IPS-NIHi11 (cell line): ENCODE results near the gene DBT.

ENCODE experiments used
- DNase-seq: peaks from one replicate; pipeline ENCODE4 v3.0.0; 2012; ENCODE audit warnings: mixed read lengths, low spot score

The DBT gene

DNA sequence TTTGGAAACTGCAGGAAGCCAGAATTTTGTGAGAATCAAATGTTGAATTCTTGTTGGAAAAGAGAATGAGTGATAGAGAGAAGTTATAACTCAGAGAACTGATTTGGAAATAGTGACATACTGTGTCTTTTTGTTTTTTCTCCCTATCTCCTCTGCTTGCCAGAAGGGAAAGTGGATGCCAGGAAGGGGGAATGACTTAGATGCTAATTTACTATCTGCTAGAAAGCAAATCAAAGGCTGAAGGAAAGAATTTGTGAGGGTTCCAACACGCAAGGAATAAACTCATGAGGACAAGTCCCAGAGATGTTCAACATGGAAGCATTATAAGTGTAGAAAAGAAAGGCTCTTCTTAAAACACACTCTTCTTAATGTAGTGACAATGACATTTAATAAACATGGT, 51.0 kb downstream of the DBT start:
- no peak for DNase-seq

DNA sequence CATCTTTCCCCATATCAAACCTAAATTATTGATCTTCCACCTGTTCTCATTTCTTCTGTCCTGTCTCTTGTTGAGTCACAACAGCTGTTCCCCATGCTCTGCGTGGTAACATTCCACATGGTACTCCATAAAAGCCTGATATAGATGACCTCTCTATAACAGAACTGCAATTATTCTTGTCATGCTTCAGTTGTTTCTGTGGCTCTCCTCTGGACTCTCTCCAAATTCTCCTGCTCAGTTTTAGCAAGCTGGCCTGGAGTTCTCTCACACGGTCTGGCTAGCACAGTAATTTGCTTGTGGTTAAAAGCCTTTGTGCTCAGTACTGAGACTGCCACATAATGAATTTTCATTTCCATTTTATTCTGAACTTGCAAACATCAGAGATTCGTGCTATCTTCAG, 61.0 kb downstream of the DBT start:
- peak; percentile 41 for DNase-seq

DNA sequence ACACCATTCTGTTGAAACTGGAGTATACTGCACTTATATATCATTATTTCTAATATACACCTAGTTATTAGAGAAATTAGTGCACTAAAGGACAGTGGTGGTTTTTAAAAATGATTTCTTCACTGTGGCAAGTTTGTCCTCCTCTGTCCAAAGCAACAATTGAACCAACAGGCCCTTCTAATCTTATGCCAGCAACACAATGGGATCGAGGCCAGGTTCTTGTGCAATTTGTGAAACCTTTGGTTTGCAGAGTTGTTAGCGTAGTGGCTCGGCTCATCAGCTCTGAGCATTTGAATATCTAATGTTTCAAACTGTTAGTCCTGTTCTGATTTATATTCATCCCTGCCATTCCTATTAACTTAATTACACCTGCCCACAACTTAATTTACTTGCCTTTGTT, 61.7 kb downstream of the DBT start:
- DNase-seq = no peak

DNA sequence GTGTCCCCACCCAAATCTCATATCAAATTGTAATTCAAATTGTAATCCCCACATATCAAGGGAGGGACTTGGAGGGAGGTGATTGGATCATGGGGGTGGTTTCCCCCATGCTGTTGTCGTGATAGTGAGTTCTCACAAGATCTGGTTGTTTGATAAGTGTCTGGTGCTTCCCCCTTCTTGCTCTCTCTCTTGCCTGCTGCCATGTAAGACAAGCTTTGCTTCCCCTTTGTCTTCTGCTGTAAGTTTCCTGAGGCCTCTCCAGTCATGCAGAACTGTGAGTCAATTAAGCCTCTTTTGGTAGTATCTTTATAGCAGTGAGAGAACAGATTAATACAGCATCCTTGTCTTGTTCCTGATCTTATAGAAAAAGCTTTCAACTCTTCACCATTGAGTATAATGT, 65.1 kb downstream of the DBT start:
- no peak for DNase-seq

DNA sequence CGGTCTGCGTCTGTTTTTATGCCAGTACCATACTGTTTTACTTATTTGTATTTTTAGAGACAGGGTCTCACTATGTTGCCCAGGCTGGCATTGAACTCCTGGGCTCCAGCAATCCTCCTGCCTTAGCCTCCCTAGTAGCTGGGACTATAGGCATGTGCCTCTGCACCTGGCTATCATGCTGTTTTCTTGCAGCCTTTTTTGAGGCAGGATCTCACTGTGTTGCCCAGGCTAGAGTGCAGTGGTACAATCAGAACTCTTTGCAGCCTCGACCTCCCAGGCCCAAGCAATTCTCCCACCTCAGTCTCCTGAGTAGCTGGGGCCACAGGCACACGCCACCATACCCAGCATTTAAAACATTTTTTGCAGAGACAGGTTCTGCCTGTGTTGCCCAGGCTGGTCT, 66.3 kb downstream of the DBT start:
- no peak for DNase-seq

DNA sequence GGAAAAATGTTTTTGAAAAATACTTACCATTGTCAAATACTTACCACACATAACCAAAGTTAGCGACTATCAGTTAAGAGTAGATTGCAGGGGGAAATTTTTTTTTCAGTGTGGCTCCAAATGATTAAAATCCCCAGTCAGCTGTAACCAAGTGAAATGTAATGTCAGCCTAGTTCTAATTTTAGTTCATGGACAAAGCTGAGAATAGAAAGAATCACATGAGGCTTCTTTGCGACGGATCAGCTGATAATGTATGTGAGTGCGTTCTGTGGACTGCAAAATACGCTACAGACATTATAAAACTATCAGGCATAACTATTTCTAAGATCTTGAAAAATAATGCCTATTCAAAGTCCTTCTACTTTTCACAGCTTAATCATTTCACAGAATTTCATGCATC, 71.5 kb downstream of the DBT start, which contains the start of gene LRRC39:
Gene LRRC39 (minus strand): TSS at position 166 of the 400 bp plus-strand sequence. CDS start 9,740 bp downstream, outside the sequence.
- no peak for DNase-seq

DNA sequence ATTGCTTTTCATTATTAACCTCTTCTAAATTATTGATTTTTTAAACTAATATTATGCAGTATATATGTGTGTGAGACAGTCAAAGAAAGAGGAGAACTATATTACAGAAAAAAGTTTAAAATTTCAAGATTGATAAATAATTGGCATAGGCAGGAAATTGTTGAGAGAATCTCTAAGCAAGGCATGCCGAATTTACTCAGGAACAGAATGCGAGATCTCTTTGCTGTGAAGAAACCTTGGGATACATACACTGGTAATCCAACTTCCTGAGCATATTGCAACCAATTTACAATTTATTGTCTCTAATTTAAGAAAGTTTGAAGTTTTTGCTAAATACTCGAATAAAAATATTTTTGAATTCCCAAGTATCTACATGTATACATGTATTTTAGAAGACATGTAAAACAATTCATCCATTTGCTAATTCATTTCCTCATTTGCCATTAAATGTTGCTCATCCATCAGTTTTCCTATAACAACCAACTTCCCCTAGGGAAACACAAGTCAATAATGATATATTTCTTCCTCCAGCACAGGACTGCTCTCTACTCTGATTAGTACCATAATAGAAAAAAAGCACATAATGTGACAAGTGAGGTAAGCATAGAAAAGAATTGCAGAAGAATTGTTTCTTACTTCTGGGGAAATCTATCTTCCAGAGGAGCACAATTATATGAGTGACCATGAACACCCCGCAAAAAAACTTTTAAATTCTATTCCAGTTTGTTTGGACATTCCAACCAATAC, 72.2 kb downstream of the DBT start:
- DNase-seq = no peak

DNA sequence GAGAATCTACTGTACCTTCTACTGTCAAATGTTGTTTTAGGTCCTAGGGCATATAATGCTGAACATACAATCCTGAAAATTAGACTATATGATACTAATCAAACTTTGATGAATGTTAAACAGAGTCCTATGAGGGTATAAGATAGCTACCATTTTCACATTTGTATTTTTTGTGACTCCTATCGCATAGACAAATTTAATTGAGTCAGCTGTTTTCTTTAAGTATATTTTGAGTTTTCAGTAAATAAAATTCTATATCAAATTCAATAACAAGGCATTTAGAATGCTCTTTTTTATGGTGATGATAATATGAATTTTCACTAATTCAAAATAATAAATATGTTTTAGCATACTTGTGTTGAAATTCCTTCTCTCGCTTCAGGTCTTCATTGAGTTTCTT, 81.6 kb downstream of the DBT start:
- no peak for DNase-seq

DNA sequence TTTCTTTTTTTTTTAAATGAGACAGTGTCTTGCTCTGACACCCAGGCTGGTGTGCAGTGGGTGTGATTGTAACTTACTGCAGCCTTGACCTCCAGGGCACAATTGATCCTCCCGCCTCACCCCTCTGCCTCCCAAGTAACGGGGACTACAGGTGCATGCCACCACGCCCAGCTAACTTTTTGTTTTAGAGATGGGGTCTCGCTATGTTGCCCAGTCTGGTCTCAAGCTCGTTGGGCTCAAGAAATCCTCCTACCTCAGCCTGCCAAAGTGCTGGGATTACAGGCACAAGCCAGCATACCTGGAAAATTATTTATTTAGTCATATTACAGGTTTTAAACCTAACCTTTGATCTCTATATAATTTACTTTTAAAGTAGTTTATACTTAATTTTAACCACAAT, 84.9 kb downstream of the DBT start:
- DNase-seq = no peak

DNA sequence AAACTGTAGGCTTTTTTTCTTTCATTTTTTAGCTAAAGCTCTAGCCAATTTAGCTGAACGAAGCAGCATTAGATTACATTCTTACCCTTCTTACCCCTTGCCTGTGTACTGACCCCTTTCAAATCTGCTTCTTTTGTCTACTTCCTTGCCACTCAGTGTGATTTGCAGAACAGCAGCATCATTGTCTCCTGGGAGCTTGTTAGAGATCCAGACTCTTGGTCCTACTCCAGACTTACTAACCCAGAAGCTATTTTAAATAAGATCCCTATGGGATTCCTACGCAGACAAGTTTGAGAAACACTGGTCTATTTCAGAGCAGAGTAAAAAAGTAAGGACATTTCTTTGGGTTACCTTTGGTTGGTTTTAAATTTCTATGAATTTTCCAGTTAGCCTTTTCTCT, 85.4 kb downstream of the DBT start:
- DNase-seq = peak; percentile 5

DNA sequence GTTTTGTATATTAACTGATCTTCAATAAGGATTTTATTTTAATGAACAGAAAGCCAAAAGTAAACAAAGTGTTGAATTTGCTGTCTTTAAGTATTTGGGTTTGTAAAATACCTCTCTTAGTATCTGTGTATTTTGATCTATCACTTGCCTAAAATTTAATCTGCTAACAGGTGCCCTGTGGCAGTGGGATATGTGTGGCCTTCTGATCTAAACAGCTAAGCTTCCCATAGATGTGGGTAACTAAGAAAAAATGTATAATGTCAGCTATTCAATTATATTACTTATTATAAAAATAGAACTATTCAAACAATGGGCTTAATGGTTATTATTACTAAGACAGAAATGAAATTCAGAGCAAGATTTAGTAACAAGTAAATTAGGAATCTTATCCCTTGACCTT, 86.8 kb downstream of the DBT start:
- no peak for DNase-seq

DNA sequence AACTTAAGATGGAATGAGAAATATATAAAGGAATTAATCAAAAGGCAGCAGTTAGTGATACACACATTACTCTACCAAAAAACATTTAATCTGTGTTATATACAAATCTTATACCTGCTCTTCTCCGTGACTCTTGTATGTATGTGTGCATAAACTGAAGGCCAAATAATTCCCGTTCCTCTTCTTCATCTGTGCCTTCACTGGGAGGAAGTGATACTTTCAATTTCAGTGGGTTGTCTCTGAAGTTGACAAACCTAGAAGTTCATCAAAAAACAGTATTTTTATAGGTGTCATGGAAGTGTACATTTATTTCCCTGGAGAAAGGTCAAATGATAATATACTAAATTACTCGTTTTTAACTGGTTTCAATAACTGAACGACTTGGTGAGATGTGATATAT, 97.4 kb downstream of the DBT start:
- no peak for DNase-seq

DNA sequence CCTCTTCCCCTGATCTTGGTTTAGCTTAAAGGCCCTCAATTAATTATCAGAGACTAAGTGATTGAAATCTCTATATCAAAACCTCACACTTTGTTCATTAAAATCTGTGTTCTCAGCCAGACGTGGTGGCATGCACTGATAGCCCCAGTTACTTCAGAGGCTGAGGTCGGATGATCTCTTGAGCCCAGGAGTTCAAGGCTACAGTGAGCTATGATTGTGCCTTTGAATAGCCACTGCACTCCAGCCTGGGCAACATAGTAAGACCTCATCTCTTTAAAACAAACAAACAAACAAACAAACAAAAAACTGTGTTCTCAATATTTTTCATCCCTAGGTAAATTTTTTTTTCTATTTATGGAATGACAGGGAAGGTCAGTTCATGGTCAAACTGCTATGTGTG, 98.0 kb downstream of the DBT start:
- no peak for DNase-seq

DNA sequence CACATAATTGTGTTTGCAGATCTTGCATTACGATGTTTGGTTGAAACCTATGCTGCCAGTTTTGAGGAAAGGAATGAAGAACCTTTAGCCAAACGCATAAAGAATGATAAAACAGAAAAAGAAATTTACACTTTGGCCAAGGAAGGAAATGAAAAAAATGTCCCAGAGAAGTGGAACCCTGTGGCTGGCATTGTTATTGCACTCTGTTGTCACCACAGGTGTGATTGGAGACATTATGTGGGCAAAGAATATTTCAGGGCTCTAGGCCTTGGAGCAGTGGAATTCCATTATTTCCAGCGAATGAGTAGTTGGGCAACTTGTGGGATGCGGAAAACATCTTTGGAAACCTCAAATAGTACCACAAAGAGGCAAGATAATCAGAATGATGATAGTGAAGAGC, 101.8 kb downstream of the DBT start:
- DNase-seq = peak; percentile 8

DNA sequence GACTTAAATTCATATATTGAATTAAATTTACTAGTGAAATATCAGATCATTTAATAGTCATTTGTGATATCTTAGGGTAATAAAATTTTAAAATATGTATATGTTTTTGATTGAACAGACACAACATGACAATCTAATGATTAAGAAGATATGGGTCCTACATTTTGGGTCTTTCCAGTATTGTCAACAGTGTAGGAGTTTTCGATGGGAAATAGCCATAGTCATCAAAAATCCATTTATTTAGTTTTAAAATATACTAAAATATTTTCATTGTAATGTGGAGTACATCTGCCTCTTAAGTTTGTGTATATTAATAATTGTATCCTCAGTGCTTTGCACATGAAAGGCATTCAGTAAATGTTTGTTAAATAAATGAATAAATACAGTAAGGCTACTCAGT, 102.7 kb downstream of the DBT start:
- DNase-seq = no peak

DNA sequence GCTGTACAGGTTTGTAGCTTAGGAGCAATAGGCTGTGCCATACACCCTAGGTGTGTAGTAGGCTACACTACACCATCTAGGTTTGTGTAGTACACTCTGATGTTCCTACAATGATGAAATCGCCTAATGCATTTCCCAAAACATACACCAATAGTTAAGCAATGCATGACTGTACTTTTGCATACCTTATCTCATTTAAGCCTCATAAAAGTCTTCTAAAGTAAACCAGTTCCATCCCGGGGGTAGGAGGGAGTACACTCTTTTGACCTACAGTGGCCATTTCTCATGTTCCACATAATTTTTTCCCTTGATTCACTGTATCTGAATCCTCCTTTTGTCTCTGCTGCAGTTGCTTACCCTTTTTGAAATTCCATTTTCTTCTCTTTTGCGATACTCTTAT, 104.5 kb downstream of the DBT start:
- no peak for DNase-seq

DNA sequence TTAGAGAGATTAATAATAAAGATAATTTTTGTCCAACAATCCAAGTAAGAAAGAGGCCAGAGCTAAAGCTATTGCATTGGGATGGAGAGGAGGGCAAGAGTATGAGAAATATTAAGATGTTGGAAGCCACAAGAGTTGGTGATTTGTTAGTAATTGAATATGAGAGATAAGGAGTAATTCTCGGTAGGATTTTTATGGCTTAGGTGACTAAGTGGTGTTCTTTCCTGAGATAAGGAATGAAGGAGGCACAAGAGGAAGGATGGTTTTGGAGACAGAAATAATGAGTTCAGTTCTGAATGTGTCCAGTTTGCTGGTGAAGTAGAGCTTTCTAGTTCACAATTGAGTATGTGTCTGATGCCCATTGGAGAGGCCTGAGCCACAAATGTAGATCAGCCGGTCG, 107.3 kb downstream of the DBT start:
- DNase-seq = no peak

DNA sequence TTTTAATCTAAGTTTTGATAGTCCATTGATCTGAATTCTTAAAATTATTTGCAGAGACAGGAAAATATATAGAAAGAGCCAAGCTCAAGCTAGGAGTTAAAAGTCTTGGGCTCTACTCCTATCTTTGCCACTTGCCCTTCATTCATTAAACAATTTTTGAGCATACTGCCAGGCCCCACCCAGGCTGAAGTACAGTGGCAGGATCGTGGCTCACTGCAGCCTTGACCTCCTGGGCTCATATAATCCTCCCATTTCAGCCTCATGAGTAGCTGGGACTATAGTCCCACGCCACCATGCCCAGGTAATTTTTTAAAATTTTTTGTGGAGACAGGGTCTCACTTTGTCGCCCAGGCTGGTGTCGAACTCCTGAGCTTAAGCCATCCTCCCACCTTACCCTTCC, 108.4 kb downstream of the DBT start:
- no peak for DNase-seq

DNA sequence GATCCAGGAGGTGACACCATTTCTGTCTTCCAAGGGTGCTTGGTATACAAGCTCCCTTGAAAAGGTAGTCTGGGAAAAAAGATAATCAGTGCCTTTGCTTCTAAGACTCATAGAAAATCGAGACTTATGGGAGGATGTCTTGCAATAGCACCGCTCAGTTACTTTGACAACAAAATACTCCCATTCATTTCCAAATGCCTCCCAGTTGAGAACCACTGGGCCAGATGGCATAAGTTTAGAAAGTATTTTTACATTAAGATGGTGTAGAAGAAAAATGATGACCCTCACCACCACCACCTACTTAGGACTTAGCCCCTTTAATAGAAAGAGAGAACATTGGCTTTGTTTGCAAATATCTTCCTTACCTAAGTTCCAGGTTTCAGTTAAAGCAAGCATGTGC, 112.0 kb downstream of the DBT start:
- DNase-seq = no peak
